ENCODE data around the gene GHRH. TPM values are rescaled to one million over a fixed set of nuclear protein-coding genes. Genes with fewer than 3 reads are reported as not detected.

GHRH gene
- total and polyA plus RNA-seq, 4 donors, result not detected

GRCh38 chr20:37251825-37252477 lies 9.7 kb downstream of the GHRH start:
- Histone ChIP-seq H3K9ac (ENCODE audit: low read depth in 1 of 2, low read length in 2 of 2) (no peak overlapping the region), H3K27me3 (ENCODE audit: control insufficient read depth in 4 of 4, insufficient read depth in 4 of 4, low read length in 3 of 4) (no peaks in the 10 kb centered on the region), H3K9me3 (ENCODE audit: control insufficient read depth in 4 of 4, low read length in 3 of 4) (peaks cover 0 to 5% (median 2%) of the 10 kb centered on the region in 4 donors), H3K4me3 (ENCODE audit: low read depth in 1 of 3, low read length in 3 of 3) (no peak overlapping the region), H3K4me1 (ENCODE audit: control insufficient read depth in 4 of 4, insufficient read depth in 4 of 4, low read length in 3 of 4) (no peaks in the 10 kb centered on the region), H3K27ac (ENCODE audit: low read depth in 1 of 2, low read length in 2 of 2) (no peak overlapping the region), H3K36me3 (ENCODE audit: control insufficient read depth in 4 of 4, insufficient read depth in 3 of 4, low read depth in 1 of 4, low read length in 3 of 4) (no peaks in the 10 kb centered on the region)
- no peak for DNase-seq (ENCODE audit: low spot score)
- TF ChIP-seq SP1 (IDR thresholded peaks at IDR 0.05) (no peak), EGR1 (IDR thresholded peaks at IDR 0.05; ENCODE audit: low read depth in 2 of 2) (no peak), RXRA (IDR thresholded peaks at IDR 0.05) (no peak), MAX (IDR thresholded peaks at IDR 0.05) (no peak), TAF1 (conservative IDR thresholded peaks at IDR 0.05) (no peak), RAD21 (IDR thresholded peaks at IDR 0.05) (no peak), FOXA1 (IDR thresholded peaks at IDR 0.05) (no peak), NR2F2 (IDR thresholded peaks at IDR 0.05) (no peak), HNF4G (IDR thresholded peaks at IDR 0.05) (no peak), YY1 (IDR thresholded peaks at IDR 0.05) (no peak), ZBTB33 (IDR thresholded peaks at IDR 0.05) (no peak), CTCF (IDR thresholded peaks at IDR 0.05; ENCODE audit: low read depth, low read length, missing input control) (no peak), FOXA2 (IDR thresholded peaks at IDR 0.05) (no peak), HNF4A (conservative IDR thresholded peaks at IDR 0.05) (no peak), GABPA (IDR thresholded peaks at IDR 0.05 in 1 of 2, conservative IDR thresholded peaks at IDR 0.05 in 1 of 2) (no peak), REST (IDR thresholded peaks at IDR 0.05) (no peak), JUND (IDR thresholded peaks at IDR 0.05) (no peak), ATF3 (IDR thresholded peaks at IDR 0.05) (no peak)
- 81% methylated on average over 15 of the region's 15 CpGs for WGBS

Measured in liver (tissue), 9 donors.